T-helper 1 cell treated with Interleukin-12 subunit alpha and Interleukin-12 subunit beta and Interleukin-4 antibody, amounts not matched to agents 30 μg/mL and 1 μg/mL, for 36 hours (primary cell): ENCODE measurements around the gene FOXJ2.
A peak's percentile ranks its signal among the peaks of the same experiment; 100 is the strongest.
"Not testable (repeated sequence)": the region's sequence is repeated elsewhere in the genome, so short reads cannot be mapped to it uniquely, and the experiment has no call there.

ENCODE experiments used
- H3K27ac Mint-ChIP-seq: one replicate; pipeline ENCODE4 v1.8.0; 2021; ENCODE audit warnings: mild to moderate bottlenecking, mixed read lengths
- H3K27me3 Mint-ChIP-seq: one replicate; pipeline ENCODE4 v1.8.0; 2021; ENCODE audit warnings: low read depth, mixed read lengths
- H3K36me3 Mint-ChIP-seq: one replicate; pipeline ENCODE4 v1.8.0; 2021; ENCODE audit warnings: low read depth, mixed read lengths
- H3K4me1 Mint-ChIP-seq: one replicate; pipeline ENCODE4 v1.8.0; 2021; ENCODE audit warnings: low read depth, mixed read lengths
- H3K4me3 Mint-ChIP-seq: one replicate; pipeline ENCODE4 v1.8.0; 2021; ENCODE audit warnings: mild to moderate bottlenecking, moderate library complexity, mixed read lengths
- H3K9me3 Mint-ChIP-seq: one replicate; pipeline ENCODE4 v1.8.0; 2021; ENCODE audit warnings: mixed read lengths

Gene FOXJ2

DNA sequence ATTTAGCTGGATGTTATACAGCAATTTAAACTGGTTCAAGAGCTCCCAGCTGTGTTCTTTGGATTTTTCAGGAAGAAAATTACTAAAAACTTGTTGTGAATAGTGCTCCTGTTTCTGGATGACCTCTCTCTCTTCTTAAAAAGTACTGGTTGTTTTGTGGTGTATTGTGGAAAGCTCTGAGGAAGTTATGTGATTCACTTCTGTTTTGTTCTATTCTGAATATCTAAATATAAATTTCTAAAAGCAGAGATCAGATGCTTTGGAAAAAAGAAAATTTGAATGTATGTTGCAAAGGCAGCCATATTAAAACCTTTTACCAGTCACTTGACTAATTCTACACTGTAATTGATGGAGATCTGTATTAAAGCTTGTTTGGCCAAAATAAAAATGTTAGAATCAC is 37.1 kb downstream of the FOXJ2 start:
- H3K9me3 Mint-ChIP-seq, result no peaks in the 10 kb centered on the region
- H3K27ac Mint-ChIP-seq, result no peak overlapping the region
- peaks cover 12% of the 10 kb centered on the region for H3K27me3 Mint-ChIP-seq
- H3K4me1 Mint-ChIP-seq, result peaks cover 24% of the 10 kb centered on the region
- peaks cover 3% of the 10 kb centered on the region for H3K36me3 Mint-ChIP-seq
- H3K4me3 Mint-ChIP-seq, result no peak overlapping the region

DNA sequence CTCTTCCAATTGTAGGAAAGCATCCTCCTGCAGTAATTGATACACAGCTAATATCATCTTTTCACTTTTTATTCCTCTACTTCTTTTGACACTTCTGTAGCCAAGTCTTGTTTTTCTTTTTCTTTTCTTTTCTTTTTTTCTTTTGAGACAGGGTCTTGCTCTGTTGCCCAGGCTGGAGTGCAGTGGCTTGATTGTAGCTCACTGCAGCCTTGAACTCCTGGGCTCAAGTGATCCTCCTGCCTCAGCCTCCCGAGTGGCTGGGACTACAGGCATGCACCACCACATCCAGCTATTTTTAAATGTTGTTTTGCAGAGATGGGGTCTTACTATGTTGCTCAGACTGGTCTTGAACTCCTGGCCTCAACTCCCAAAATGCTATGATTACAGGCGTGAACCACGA is 39.3 kb downstream of the FOXJ2 start:
- H3K4me1 Mint-ChIP-seq, H3K27ac Mint-ChIP-seq, H3K36me3 Mint-ChIP-seq: not testable (repeated sequence)

DNA sequence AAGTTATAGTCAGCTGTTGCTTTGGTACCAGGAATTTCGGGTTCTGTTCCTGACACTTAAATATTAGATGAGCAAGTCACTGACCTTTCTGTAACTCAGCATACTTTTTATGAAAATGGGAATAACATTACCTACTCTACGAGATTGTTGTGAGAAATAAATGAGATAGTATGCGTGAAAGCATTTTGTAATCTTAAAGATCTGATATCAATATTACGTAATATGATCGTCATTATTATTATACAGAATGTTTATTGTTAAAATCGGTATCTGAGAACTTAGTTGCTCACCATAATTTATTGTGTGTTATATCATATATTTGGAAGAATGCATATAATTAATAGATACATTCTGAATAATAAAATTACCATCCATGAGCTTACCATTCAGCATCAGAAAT is 43.4 kb downstream of the FOXJ2 start:
- Mint-ChIP-seq H3K27me3 (peaks cover 12% of the 10 kb centered on the region), H3K4me1 (peaks cover 9% of the 10 kb centered on the region), H3K36me3 (no peaks in the 10 kb centered on the region), H3K27ac (no peak overlapping the region), H3K9me3 (no peaks in the 10 kb centered on the region), H3K4me3 (no peak overlapping the region)

More for the DNA sequence above, 39.3 kb downstream of the FOXJ2 start:
- not testable (repeated sequence) for H3K4me3 Mint-ChIP-seq, H3K9me3 Mint-ChIP-seq
- peaks cover 12% of the 10 kb centered on the region for H3K27me3 Mint-ChIP-seq

DNA sequence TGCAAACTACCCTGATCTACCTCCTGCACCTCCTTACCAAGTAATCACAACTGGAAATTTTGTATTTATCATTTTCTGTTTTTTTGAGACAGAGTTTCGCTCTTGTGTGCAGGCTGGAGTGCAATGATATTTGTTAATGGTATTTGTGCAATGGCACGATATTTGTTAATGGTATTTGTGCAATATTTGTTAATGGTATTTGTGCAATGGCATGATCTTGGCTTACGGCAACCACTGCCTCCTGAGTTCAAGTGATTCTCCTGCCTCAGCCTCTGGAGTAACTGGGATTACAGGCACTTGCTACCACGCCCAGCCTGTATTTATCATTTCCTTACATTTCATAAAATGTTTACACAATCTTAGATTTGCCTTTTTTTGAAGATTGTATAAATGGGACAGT is 43.9 kb downstream of the FOXJ2 start:
- Mint-ChIP-seq H3K4me1 (peaks cover 13% of the 10 kb centered on the region), H3K36me3 (no peaks in the 10 kb centered on the region), H3K4me3 (no peak overlapping the region), H3K9me3 (no peaks in the 10 kb centered on the region), H3K27me3 (peaks cover 12% of the 10 kb centered on the region), H3K27ac (no peak overlapping the region)

DNA sequence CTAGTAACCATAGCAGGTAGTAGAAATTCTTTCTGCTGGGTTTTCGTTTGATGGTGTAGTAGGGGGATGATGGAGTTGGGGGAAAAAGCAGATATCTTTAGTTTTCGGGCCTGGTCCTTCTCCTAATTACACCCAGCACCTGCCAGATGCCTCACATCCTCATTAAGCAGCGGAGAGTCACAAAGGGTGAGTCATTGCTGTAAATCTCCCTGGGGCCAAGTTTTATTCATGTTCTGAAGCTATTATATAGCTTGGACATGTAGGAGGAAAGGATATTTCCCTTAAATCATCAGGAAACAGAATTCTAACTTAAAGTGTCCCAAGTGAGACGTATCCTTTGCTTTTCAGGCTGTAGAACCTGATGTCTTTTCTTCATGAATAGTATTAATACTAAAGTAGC is 44.7 kb downstream of the FOXJ2 start:
- Mint-ChIP-seq H3K27ac (no peak overlapping the region), H3K9me3 (no peaks in the 10 kb centered on the region), H3K36me3 (no peaks in the 10 kb centered on the region), H3K4me3 (no peak overlapping the region), H3K4me1 (peaks cover 13% of the 10 kb centered on the region), H3K27me3 (peaks cover 4% of the 10 kb centered on the region)

DNA sequence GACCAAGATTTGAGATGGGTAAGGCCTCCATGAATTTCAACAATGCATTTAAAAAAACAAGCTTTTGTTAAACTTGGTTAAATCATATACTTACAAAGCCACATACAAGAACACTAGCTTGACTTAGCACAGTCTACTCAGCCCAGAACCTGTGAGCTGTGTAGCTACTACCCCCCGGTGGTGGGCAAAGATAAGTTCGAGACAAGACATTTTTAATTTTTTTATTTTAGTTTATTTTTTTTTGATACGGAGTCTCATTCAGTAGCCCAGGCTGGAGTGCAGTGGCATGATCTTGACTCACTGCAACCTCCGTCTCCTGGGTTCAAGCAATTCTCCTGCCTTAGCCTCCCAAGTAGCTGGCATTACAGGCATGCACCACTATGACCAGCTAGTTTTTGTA is 45.9 kb downstream of the FOXJ2 start:
- Mint-ChIP-seq H3K36me3 (no peaks in the 10 kb centered on the region), H3K9me3 (no peaks in the 10 kb centered on the region), H3K4me3 (no peak overlapping the region), H3K27ac (no peak overlapping the region), H3K27me3 (no peaks in the 10 kb centered on the region), H3K4me1 (peaks cover 15% of the 10 kb centered on the region)

DNA sequence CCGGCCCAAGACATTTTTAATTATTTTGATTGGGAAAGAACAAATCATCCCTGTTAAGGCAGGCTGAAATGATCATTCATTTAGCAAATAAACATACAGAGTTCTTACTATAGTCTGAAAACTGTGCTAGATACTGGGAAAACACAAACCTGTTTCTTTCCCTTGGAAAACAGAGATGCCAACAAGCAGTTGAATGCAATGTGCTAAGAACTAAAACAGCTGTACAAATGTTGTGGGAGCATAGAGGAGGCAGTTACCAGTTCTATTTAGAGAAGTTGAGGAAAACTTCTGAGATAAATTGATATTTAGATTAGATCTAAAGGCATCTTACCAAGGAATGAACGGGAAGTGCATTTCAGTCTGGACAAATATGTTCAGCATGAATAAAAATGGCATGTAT is 46.4 kb downstream of the FOXJ2 start:
- Mint-ChIP-seq H3K27me3 (no peaks in the 10 kb centered on the region), H3K4me3 (no peak overlapping the region), H3K4me1 (peaks cover 16% of the 10 kb centered on the region), H3K9me3 (no peaks in the 10 kb centered on the region), H3K27ac (no peak overlapping the region), H3K36me3 (peaks cover under 1% of the 10 kb centered on the region)

DNA sequence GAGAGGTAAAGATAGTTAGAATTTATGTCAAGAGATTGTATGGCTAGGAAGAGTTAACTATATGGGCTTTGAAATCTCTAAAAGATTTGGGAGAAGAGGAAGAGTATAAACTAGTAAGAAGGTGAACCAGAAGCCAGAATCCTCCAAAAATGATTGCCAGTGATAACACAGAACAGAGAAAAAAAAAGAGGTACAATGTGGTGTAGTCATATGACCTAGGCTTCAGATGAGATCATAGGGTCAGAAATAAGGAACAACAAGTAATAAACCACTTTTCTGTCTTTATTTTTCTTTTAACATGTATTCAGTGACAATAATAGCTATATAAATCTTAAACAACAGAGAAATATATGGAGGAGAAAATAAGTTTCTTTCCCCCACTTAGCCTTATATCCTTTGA is 47.6 kb downstream of the FOXJ2 start:
- H3K27me3 Mint-ChIP-seq, result no peaks in the 10 kb centered on the region

DNA sequence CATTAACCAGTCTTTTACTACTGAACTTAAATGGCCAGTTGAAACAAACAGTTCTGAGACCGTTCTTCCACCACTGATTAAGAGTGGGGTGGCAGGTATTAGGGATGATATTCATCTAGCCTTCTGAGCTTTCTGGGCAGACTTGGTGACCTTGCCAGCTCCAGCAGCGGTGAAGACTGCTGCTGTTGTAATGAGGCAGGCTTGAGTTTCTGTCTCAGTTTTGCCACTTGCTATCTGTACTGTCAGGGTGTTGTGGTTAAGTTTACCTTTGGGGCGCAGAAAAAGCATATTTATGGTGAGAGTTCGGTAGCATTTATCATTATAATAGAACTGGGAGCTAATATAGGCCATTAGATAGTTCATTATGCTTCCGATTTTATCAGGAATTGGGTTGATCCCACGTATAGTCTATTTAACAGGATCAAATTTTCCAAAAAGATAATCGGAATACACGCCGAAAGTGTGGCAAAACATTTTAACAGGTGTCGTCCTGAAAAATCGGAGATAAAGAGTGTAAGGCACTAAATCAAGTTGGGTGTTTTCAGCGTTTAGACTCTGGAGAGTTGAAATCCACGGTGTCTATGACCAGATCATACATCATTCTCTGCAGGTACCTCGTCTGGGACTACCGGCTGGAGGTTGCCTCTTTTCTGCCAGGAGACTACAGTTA is 48.9 kb downstream of the FOXJ2 start:
- Mint-ChIP-seq H3K9me3 (no peaks in the 10 kb centered on the region), H3K4me3 (peak overlapping the region; percentile 94), H3K27ac (peak overlapping the region; percentile 96), H3K36me3 (peaks cover 11% of the 10 kb centered on the region), H3K27me3 (no peaks in the 10 kb centered on the region), H3K4me1 (peaks cover 27% of the 10 kb centered on the region)

More for the DNA sequence above, 47.6 kb downstream of the FOXJ2 start:
- peaks cover 6% of the 10 kb centered on the region for H3K36me3 Mint-ChIP-seq
- H3K4me1 Mint-ChIP-seq, result peaks cover 24% of the 10 kb centered on the region
- H3K9me3 Mint-ChIP-seq, result no peaks in the 10 kb centered on the region
- peak overlapping the region; percentile 20 for H3K4me3 Mint-ChIP-seq
- H3K27ac Mint-ChIP-seq, result peak overlapping the region; percentile 21

DNA sequence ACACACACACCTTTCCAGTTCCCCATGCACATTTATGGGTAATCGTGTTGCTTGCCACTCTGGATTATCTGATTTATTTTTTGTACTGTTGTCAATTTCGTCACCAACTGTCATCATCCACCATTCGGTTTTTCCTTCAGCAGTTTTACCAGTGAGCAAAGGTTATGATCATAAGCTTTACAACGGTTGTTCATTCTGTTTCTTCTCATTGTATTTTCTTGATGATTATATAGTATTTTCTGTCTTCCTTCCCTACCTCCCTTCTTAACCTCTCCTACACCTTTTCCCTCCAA is 50.2 kb downstream of the FOXJ2 start:
- H3K36me3 Mint-ChIP-seq, result peaks cover 14% of the 10 kb centered on the region
- H3K4me1 Mint-ChIP-seq, result peaks cover 31% of the 10 kb centered on the region
- peak overlapping the region; percentile 96 for H3K27ac Mint-ChIP-seq
- peak overlapping the region; percentile 94 for H3K4me3 Mint-ChIP-seq
- H3K27me3 Mint-ChIP-seq, result no peaks in the 10 kb centered on the region
- H3K9me3 Mint-ChIP-seq, result no peaks in the 10 kb centered on the region

DNA sequence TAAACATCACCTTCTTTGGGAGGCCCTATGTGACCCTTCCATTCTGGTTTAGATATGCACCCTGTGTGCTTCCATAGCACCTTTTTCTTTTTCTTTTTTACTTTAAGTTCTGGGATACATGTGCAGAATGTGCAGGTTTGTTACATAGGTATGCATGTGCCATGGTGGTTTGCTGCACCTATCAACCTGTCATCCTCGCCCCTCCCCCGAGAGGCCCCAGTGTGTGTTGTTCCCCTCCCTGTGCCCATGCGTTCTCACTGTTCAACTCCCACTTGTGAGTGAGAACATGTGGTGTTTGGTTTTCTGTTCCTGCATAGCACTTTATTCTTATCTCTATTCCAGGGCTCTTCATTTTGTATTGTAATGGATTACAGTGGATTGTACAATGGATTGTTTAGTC is 51.8 kb downstream of the FOXJ2 start:
- peaks cover 44% of the 10 kb centered on the region for H3K4me1 Mint-ChIP-seq
- H3K27ac Mint-ChIP-seq, result peak overlapping the region; percentile 78
- H3K27me3 Mint-ChIP-seq, result not testable (repeated sequence)

DNA sequence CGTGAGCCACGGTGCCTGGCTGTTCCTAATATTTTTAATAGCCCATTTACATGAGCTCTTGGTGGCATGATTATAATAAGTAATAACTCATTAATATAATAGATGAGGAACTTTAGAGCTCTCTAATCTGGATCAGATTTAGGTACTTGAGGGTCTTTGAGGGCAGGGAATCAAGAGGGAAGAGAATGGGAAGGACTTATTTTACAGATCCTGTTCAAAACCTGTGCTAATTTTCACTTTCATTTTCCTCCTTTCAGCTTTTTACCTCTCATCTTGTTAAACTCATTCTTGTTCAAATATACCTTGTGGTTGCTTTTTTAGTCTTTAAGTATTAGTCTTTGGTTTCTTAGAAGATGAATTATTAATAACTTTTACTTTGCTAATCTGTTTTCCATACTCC is 55.1 kb downstream of the FOXJ2 start:
- Mint-ChIP-seq H3K4me1 (peaks cover 31% of the 10 kb centered on the region), H3K27ac (peak overlapping the region; percentile 88), H3K9me3 (no peaks in the 10 kb centered on the region), H3K4me3 (peak overlapping the region; percentile 81), H3K27me3 (no peaks in the 10 kb centered on the region), H3K36me3 (peaks cover 46% of the 10 kb centered on the region)

More for the DNA sequence above, 51.8 kb downstream of the FOXJ2 start:
- H3K9me3 Mint-ChIP-seq, result not testable (repeated sequence)
- Mint-ChIP-seq H3K36me3 (peaks cover 21% of the 10 kb centered on the region), H3K4me3 (peak overlapping the region; percentile 72)

DNA sequence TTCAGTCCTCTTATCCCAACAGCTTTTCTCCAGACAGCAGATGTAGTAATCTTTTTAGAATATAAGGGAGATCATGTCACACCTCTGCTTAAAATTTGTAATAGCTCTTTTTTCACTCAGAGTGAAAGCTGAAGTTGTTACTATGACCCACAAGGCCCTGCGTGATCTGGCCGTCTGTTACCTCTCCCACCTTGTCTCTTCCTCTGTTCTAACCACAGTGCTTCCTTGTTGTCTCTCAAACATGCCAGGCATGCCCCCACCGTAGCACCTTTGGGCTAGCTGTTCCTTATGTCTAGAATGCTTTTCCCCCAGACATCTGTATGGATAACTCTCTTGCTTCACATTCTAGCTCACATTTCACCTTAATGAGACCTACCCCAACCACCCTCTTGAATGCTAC is 56.1 kb downstream of the FOXJ2 start:
- Mint-ChIP-seq H3K4me1 (peaks cover 29% of the 10 kb centered on the region), H3K36me3 (peaks cover 52% of the 10 kb centered on the region), H3K27me3 (no peaks in the 10 kb centered on the region), H3K27ac (peak overlapping the region; percentile 88), H3K9me3 (no peaks in the 10 kb centered on the region), H3K4me3 (peak overlapping the region; percentile 81)

DNA sequence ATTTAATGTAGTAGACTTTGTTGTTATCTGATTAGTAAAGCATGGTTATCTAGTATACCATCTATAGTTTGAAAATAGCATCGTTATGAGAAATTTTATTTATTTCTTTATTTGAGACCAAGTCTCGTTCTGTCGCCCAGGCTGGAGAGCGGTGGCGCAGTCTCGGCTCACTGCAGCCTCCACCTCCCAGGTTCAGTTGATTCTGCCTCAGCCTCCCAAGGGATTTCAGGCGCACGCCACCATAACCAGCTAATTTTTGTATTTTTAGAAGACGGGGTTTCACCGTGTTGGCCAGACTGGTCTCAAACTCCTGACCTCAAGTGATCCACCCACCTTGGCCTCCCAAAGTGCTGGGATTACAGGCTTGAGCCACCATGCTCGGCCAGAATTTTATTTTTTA is 56.8 kb downstream of the FOXJ2 start:
- not testable (repeated sequence) for H3K27me3 Mint-ChIP-seq, H3K27ac Mint-ChIP-seq

DNA sequence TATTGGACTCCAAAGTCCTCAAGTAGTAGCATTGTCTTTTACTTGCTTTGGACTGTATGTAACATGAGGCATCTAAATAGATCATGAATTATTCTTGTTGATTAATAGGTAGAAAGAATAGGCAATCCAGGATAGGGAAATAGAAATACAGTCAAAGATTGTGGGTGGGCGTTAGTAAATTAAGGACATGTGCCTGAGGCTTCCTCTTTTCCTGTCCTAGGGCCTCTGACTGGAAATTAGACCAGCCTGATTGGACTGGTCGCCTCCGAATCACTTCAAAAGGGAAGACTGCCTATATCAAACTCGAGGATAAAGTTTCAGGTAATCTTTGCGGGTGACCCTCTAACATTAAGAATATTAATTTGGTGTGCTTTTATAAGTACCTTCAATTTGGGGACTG is 57.2 kb downstream of the FOXJ2 start:
- no peak overlapping the region for H3K4me3 Mint-ChIP-seq
- peaks cover 20% of the 10 kb centered on the region for H3K4me1 Mint-ChIP-seq
- H3K27ac Mint-ChIP-seq, result no peak overlapping the region
- H3K36me3 Mint-ChIP-seq, result peaks cover 52% of the 10 kb centered on the region
- no peaks in the 10 kb centered on the region for H3K27me3 Mint-ChIP-seq
- no peaks in the 10 kb centered on the region for H3K9me3 Mint-ChIP-seq

More for the DNA sequence above, 56.8 kb downstream of the FOXJ2 start:
- not testable (repeated sequence) for H3K9me3 Mint-ChIP-seq, H3K4me3 Mint-ChIP-seq
- Mint-ChIP-seq H3K4me1 (peaks cover 25% of the 10 kb centered on the region), H3K36me3 (peaks cover 52% of the 10 kb centered on the region)

DNA sequence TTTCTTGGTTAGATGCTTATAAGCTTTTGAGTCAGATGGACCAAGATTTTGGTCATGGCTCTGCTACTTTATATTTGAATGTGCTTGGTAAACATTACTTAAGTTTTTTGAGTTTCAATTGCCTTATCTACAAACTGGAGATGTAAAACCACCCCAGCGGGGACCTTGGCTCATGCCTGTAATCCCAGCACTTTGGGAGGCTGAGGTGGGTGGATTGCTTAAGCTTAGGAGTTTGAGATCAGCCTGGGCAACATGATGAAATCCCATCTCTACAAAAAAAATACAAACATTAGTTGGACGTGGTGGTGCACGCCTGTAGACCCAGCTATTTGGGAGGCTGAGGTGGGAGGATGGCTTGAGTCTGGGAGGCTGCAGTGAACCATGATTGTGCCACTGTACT is 60.8 kb downstream of the FOXJ2 start:
- peaks cover 68% of the 10 kb centered on the region for H3K36me3 Mint-ChIP-seq

More for the DNA sequence above, 60.8 kb downstream of the FOXJ2 start:
- H3K4me1 Mint-ChIP-seq, result peaks cover 11% of the 10 kb centered on the region
- no peaks in the 10 kb centered on the region for H3K9me3 Mint-ChIP-seq
- H3K4me3 Mint-ChIP-seq, result no peak overlapping the region
- H3K27ac Mint-ChIP-seq, result no peak overlapping the region
- H3K27me3 Mint-ChIP-seq, result no peaks in the 10 kb centered on the region
